AG04450 (cell line): ENCODE data around the gene MS4A6E. TPM values are rescaled to one million over a fixed set of nuclear protein-coding genes. Genes with fewer than 3 reads are reported as not detected.

Source experiments
- CTCF ChIA-PET: fragments of 300-600, 350-600 bp; formaldehyde crosslinking; extraction: SDS; loops from one replicate; lab custom pipeline; 2022; ENCODE audit warnings: antibody characterized with exemption, inconsistent platforms; lab: Charles Lee
- POLR2A ChIA-PET: fragments of 350-600 bp; formaldehyde crosslinking; extraction: SDS; loops from one replicate; lab custom pipeline; 2021; ENCODE audit warnings: antibody characterized with exemption, inconsistent platforms; lab: Yijun Ruan, JAX
- DNase-seq: peaks from one replicate; pipeline ENCODE4 v3.0.0-alpha.2; 2011; ENCODE audit warnings: low read depth, low spot score
- H3K27ac ChIP-seq: one replicate; pipeline ENCODE4 v1.5.1; 2012; ENCODE audit warnings: low read depth, low read length, control low read depth
- H3K27me3 ChIP-seq: one replicate; pipeline ENCODE4 v1.6.0; 2012; ENCODE audit warnings: low read length; ENCODE audit not compliant: control insufficient read depth, insufficient read depth
- H3K4me3 ChIP-seq: 2 replicates; pipeline ENCODE4 v1.5.1; 2011; ENCODE audit warnings: mild to moderate bottlenecking, low read depth, low read length, control low read depth
- H3K9me3 ChIP-seq: 2 replicates; pipeline ENCODE4 v1.5.1; 2012; ENCODE audit warnings: low read length; ENCODE audit not compliant: control insufficient read depth, insufficient read depth
- CTCF ChIP-seq: IDR thresholded peaks from 2 replicates; pipeline ENCODE4 v1.5.1; 2011; ENCODE audit warnings: low read depth, low read length, control low read depth, inconsistent platforms
- polyA plus RNA-seq: library from polyadenylated mRNA; depleted of rRNA; stranded (reverse); fragments of >200 nt; gene quantifications from 2 replicates; pipeline ENCODE4 v1.2.3, GENCODE V29; 2011

MS4A6E gene
- polyA plus RNA-seq, 1 experiment: not detected

- CTCF ChIA-PET: interaction anchor here (0.6 kb wide), 1 partner anchor 596 kb away, joined by 3 read pairs; no protein-coding TSS in a partner anchor
These were observed 44.8 kb downstream of the MS4A6E start for GRCh38 chr11:60371854-60372253.

GRCh38 chr11:60372767-60373166, 45.7 kb downstream of the MS4A6E start:
- ChIA-PET CTCF (no interaction called here), POLR2A (no interaction called here)
- H3K9me3 ChIP-seq: peaks cover 25% of the 10 kb centered on the region
- TF ChIP-seq CTCF: no peak
- no peaks in the 10 kb centered on the region for H3K27me3 ChIP-seq
- no peak overlapping the region for H3K4me3 ChIP-seq
- DNase-seq: no peak
- no peak overlapping the region for H3K27ac ChIP-seq

More at GRCh38 chr11:60371854-60372253, 44.8 kb downstream of the MS4A6E start:
- no peak overlapping the region for H3K27ac ChIP-seq
- no peaks in the 10 kb centered on the region for H3K27me3 ChIP-seq
- no peak for DNase-seq
- peaks cover 25% of the 10 kb centered on the region for H3K9me3 ChIP-seq
- POLR2A ChIA-PET: no interaction called here
- TF ChIP-seq CTCF: no peak
- H3K4me3 ChIP-seq: no peak overlapping the region

GRCh38 chr11:60375316-60375715, 48.3 kb downstream of the MS4A6E start:
- no peak for DNase-seq
- ChIA-PET CTCF (no interaction called here), POLR2A (no interaction called here)
- Histone ChIP-seq H3K4me3 (no peak overlapping the region), H3K27ac (no peak overlapping the region), H3K27me3 (no peaks in the 10 kb centered on the region), H3K9me3 (peaks cover 30% of the 10 kb centered on the region)
- TF ChIP-seq CTCF: no peak

GRCh38 chr11:60376601-60377000, 49.5 kb downstream of the MS4A6E start:
- no peak for TF ChIP-seq CTCF
- H3K4me3 ChIP-seq: no peak overlapping the region
- ChIA-PET POLR2A (no interaction called here), CTCF (no interaction called here)
- H3K27ac ChIP-seq: no peak overlapping the region
- H3K27me3 ChIP-seq: no peaks in the 10 kb centered on the region
- peaks cover 30% of the 10 kb centered on the region for H3K9me3 ChIP-seq
- DNase-seq: no peak

- H3K4me3 ChIP-seq: no peak overlapping the region
- CTCF ChIA-PET: no interaction called here
- POLR2A ChIA-PET: no interaction called here
These were observed 50.5 kb downstream of the MS4A6E start for GRCh38 chr11:60377401-60378136.

More at GRCh38 chr11:60377401-60378136, 50.5 kb downstream of the MS4A6E start:
- no peak for TF ChIP-seq CTCF
- DNase-seq: no peak
- Histone ChIP-seq H3K27me3 (no peaks in the 10 kb centered on the region), H3K27ac (no peak overlapping the region), H3K9me3 (peaks cover 28% of the 10 kb centered on the region)
